Measurements from ENCODE around the gene TMEM154.

- TF ChIP-seq, protein P1, sequence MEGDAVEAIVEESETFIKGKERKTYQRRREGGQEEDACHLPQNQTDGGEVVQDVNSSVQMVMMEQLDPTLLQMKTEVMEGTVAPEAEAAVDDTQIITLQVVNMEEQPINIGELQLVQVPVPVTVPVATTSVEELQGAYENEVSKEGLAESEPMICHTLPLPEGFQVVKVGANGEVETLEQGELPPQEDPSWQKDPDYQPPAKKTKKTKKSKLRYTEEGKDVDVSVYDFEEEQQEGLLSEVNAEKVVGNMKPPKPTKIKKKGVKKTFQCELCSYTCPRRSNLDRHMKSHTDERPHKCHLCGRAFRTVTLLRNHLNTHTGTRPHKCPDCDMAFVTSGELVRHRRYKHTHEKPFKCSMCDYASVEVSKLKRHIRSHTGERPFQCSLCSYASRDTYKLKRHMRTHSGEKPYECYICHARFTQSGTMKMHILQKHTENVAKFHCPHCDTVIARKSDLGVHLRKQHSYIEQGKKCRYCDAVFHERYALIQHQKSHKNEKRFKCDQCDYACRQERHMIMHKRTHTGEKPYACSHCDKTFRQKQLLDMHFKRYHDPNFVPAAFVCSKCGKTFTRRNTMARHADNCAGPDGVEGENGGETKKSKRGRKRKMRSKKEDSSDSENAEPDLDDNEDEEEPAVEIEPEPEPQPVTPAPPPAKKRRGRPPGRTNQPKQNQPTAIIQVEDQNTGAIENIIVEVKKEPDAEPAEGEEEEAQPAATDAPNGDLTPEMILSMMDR (IDR thresholded peaks at IDR 0.05; ENCODE audit: low read depth, low read length) = no peak
- TF ChIP-seq EZH2phosphoT487 (IDR thresholded peaks at IDR 0.05; ENCODE audit: low read depth) = no peak
These were observed 33.6 kb downstream of the TMEM154 start for GRCh38 chr4:152646221-152646620.
